Cardiac muscle cell (in vitro differentiated cells and primary cell): ENCODE results near the gene GPA33. TPM values are rescaled to one million over a fixed set of nuclear protein-coding genes. Genes with fewer than 3 reads are reported as not detected.

Source experiments
- DNase-seq, 2 donors: peaks; one replicate each; pipeline versions ENCODE4 v3.0.0 to v3.0.0-alpha.2; 2010 to 2017; ENCODE audit warnings: low read depth in 1 of 2, low spot score in 1 of 2
- H3K27ac ChIP-seq: fragments of 200-600 bp; sonication (generic); 2 replicates; pipeline ENCODE4 v1.5.1; 2016
- H3K27me3 ChIP-seq: fragments of 200-600 bp; sonication (generic); 2 replicates; pipeline ENCODE4 v1.6.0; 2016; ENCODE audit warnings: control low read depth
- H3K36me3 ChIP-seq: fragments of 200-600 bp; sonication (generic); 2 replicates; pipeline ENCODE4 v1.5.1; 2016; ENCODE audit warnings: control low read depth
- H3K4me1 ChIP-seq: fragments of 200-600 bp; sonication (generic); 2 replicates; pipeline ENCODE4 v1.8.1; 2017; ENCODE audit warnings: low read depth, mild to moderate bottlenecking, mixed run types
- H3K4me3 ChIP-seq: fragments of 200-600 bp; sonication (generic); 2 replicates; pipeline ENCODE4 v1.5.1; 2016; ENCODE audit warnings: mild to moderate bottlenecking
- H3K9me3 ChIP-seq: fragments of 200-600 bp; sonication (generic); 2 replicates; pipeline ENCODE4 v1.5.1; 2017; ENCODE audit warnings: low read depth, mild to moderate bottlenecking, control low read depth
- CTCF ChIP-seq: IDR thresholded peaks from 2 replicates; pipeline ENCODE4 v1.5.1; 2012; ENCODE audit warnings: low read depth, mild to moderate bottlenecking, low read length
- polyA plus RNA-seq: library from polyadenylated mRNA; unstranded; fragments of >200 nt; fragmentation: Nextera tagmentation; extraction: Ambion mirVana; gene quantifications from 2 replicates; pipeline ENCODE4 v1.2.1, GENCODE V29; 2016
- total RNA-seq: library from RNA; depleted of rRNA; stranded (reverse); fragments of >200 nt; gene quantifications from 2 replicates; pipeline ENCODE4 v1.2.3, GENCODE V29; 2016

GPA33 gene
- total and polyA plus RNA-seq, 2 experiments from 2014 or later = 0.35 to 0.69 TPM

GRCh38 chr1:167081594-167082156, 8.5 kb downstream of the GPA33 start:
- TF ChIP-seq CTCF = no peak
- no peak for DNase-seq
- peaks cover 24% of the 10 kb centered on the region for H3K4me1 ChIP-seq
- no peak overlapping the region for H3K4me3 ChIP-seq
- no peak overlapping the region for H3K27ac ChIP-seq
- no peaks in the 10 kb centered on the region for H3K27me3 ChIP-seq
- no peaks in the 10 kb centered on the region for H3K9me3 ChIP-seq
- H3K36me3 ChIP-seq = no peaks in the 10 kb centered on the region

- TF ChIP-seq CTCF = no peak
- no peak overlapping the region for H3K27ac ChIP-seq
- H3K36me3 ChIP-seq = no peaks in the 10 kb centered on the region
- peaks cover 12% of the 10 kb centered on the region for H3K4me1 ChIP-seq
- no peaks in the 10 kb centered on the region for H3K9me3 ChIP-seq
- no peaks in the 10 kb centered on the region for H3K27me3 ChIP-seq
- DNase-seq = no peak
- no peak overlapping the region for H3K4me3 ChIP-seq
These were observed 12.3 kb downstream of the GPA33 start for GRCh38 chr1:167077868-167078210.

GRCh38 chr1:167077128-167077867, 12.9 kb downstream of the GPA33 start:
- no peak overlapping the region for H3K4me3 ChIP-seq
- DNase-seq = no peak
- no peaks in the 10 kb centered on the region for H3K27me3 ChIP-seq
- H3K36me3 ChIP-seq = no peaks in the 10 kb centered on the region
- no peaks in the 10 kb centered on the region for H3K9me3 ChIP-seq
- H3K27ac ChIP-seq = no peak overlapping the region
- H3K4me1 ChIP-seq = peaks cover 12% of the 10 kb centered on the region
- no peak for TF ChIP-seq CTCF

GRCh38 chr1:167076136-167076710, 14.0 kb downstream of the GPA33 start:
- DNase-seq = no peak
- Histone ChIP-seq H3K27ac (no peak overlapping the region), H3K36me3 (no peaks in the 10 kb centered on the region), H3K4me1 (peaks cover 12% of the 10 kb centered on the region), H3K4me3 (no peak overlapping the region), H3K27me3 (no peaks in the 10 kb centered on the region), H3K9me3 (no peaks in the 10 kb centered on the region)
- TF ChIP-seq CTCF = no peak

GRCh38 chr1:167071286-167071685, 18.9 kb downstream of the GPA33 start:
- DNase-seq = no peak
- TF ChIP-seq CTCF = no peak
- Histone ChIP-seq H3K27me3 (no peaks in the 10 kb centered on the region), H3K27ac (no peak overlapping the region), H3K9me3 (no peaks in the 10 kb centered on the region), H3K4me1 (peaks cover 4% of the 10 kb centered on the region), H3K36me3 (no peaks in the 10 kb centered on the region), H3K4me3 (no peak overlapping the region)
